NOMO-1 treated with dmso at 0.1 percent for 144 hours (cell line): ENCODE data around the gene MED27.

Experiments used
- DNase-seq: peaks from one replicate; lab custom pipeline; 2025; ENCODE audit not compliant: unreplicated experiment; lab: John Stamatoyannopoulos, UW

The MED27 gene

GRCh38 chr9:131840751-131841702 lies 238.6 kb downstream of the MED27 start:
- DNase-seq, result no peak

GRCh38 chr9:131840220-131840619 lies 239.4 kb downstream of the MED27 start:
- DNase-seq, result no peak

GRCh38 chr9:131839281-131840084 lies 240.2 kb downstream of the MED27 start:
- DNase-seq, result no peak

GRCh38 chr9:131838530-131839280 lies 241.0 kb downstream of the MED27 start:
- DNase-seq, result no peak

- DNase-seq, result no peak
Observed at GRCh38 chr9:131837836-131838235, 241.8 kb downstream of the MED27 start.

GRCh38 chr9:131837316-131837715 lies 242.4 kb downstream of the MED27 start:
- DNase-seq, result no peak

GRCh38 chr9:131836607-131837315 lies 242.9 kb downstream of the MED27 start:
- no peak for DNase-seq

- DNase-seq, result no peak
Observed at GRCh38 chr9:131836021-131836420, 243.6 kb downstream of the MED27 start.

GRCh38 chr9:131835151-131835910 lies 244.3 kb downstream of the MED27 start:
- no peak for DNase-seq

GRCh38 chr9:131834721-131835120 lies 244.9 kb downstream of the MED27 start:
- DNase-seq, result no peak

GRCh38 chr9:131833906-131834305 lies 245.8 kb downstream of the MED27 start:
- no peak for DNase-seq

GRCh38 chr9:131833083-131833482 lies 246.6 kb downstream of the MED27 start:
- no peak for DNase-seq

GRCh38 chr9:131831380-131832165 lies 248.1 kb downstream of the MED27 start:
- no peak for DNase-seq

- no peak for DNase-seq
Observed at GRCh38 chr9:131827821-131828369, 251.8 kb downstream of the MED27 start.

- DNase-seq, result no peak
Observed at GRCh38 chr9:131826966-131827525, 252.6 kb downstream of the MED27 start.

- no peak for DNase-seq
Observed at GRCh38 chr9:131826053-131826452, 253.6 kb downstream of the MED27 start.

GRCh38 chr9:131824953-131825495 lies 254.6 kb downstream of the MED27 start:
- DNase-seq, result no peak

- DNase-seq, result no peak
Observed at GRCh38 chr9:131824155-131824594, 255.5 kb downstream of the MED27 start.
